GM12878 (cell line): ENCODE results near the gene GLP1R. TPM values are rescaled to one million over a fixed set of nuclear protein-coding genes. Genes with fewer than 3 reads are reported as not detected.
A peak's percentile ranks its signal among the peaks of the same experiment; 100 is the strongest.

Experiments used
- ATF7 ChIP-seq: fragments of 450-650 bp; IDR thresholded peaks from 2 replicates; pipeline ENCODE4 v1.6.1; 2016; ENCODE audit warnings: low read depth, mild to moderate bottlenecking
- BCL11A ChIP-seq: IDR thresholded peaks from 2 replicates; pipeline ENCODE4 v1.6.1; 2011; ENCODE audit warnings: low read depth, low read length
- BHLHE40 ChIP-seq, 2 experiments: fragments of 450-650 bp in 1 of 2; IDR thresholded peaks; 2 replicates each; pipeline ENCODE4 v1.6.1; 2011 to 2017; ENCODE audit warnings: low read depth in 2 of 2, borderline replicate concordance in 1 of 2, improper control_type of control experiment in 1 of 2, low read length in 1 of 2, mild to moderate bottlenecking in 1 of 2
- CBFB ChIP-seq: IDR thresholded peaks from 2 replicates; pipeline ENCODE4 v1.6.1; 2016; ENCODE audit warnings: antibody characterized with exemption, low read depth
- CREB1 ChIP-seq: IDR thresholded peaks from 2 replicates; pipeline ENCODE4 v1.6.1; 2012; ENCODE audit warnings: low read depth, mild to moderate bottlenecking, inconsistent platforms
- EP300 ChIP-seq, 2 experiments: fragments of 150-350 bp in 1 of 2; IDR thresholded peaks; 2 replicates each; pipeline ENCODE4 v1.6.1; 2011 to 2012; ENCODE audit warnings: low read depth in 2 of 2, low read length in 2 of 2, borderline replicate concordance in 1 of 2, improper control_type of control experiment in 1 of 2, inconsistent platforms in 1 of 2; ENCODE audit not compliant: control insufficient read depth in 1 of 2
- ESRRA ChIP-seq: IDR thresholded peaks from 2 replicates; pipeline ENCODE4 v1.6.1; 2012; ENCODE audit warnings: mild to moderate bottlenecking, low read length, improper control_type of control experiment
- GATAD2B ChIP-seq: fragments of 450-650 bp; conservative IDR thresholded peaks from 2 replicates; pipeline ENCODE4 v1.6.1; 2017; ENCODE audit warnings: low read depth, mild to moderate bottlenecking, moderate library complexity
- IKZF1 ChIP-seq: fragments of 450-650 bp; conservative IDR thresholded peaks from 2 replicates; pipeline ENCODE4 v1.6.1; 2017; ENCODE audit warnings: antibody characterized with exemption, mild to moderate bottlenecking
- IKZF2 ChIP-seq, 2 experiments: fragments of 450-650 bp; IDR thresholded peaks; 2 replicates each; pipeline ENCODE4 v1.6.1; 2017; ENCODE audit warnings: mild to moderate bottlenecking in 2 of 2, moderate library complexity in 2 of 2
- PAX5 ChIP-seq: IDR thresholded peaks from 2 replicates; pipeline ENCODE4 v1.6.1; 2011; ENCODE audit warnings: low read depth, low read length, borderline replicate concordance
- RCOR1 ChIP-seq: conservative IDR thresholded peaks from 2 replicates; pipeline ENCODE4 v1.6.1; 2012; ENCODE audit warnings: low read depth, low read length, improper control_type of control experiment
- TBL1XR1 ChIP-seq: IDR thresholded peaks from 2 replicates; pipeline ENCODE4 v1.6.1; 2012; ENCODE audit warnings: low read depth, low read length, improper control_type of control experiment
- YY1 ChIP-seq: IDR thresholded peaks from 2 replicates; pipeline ENCODE4 v1.6.1; 2011; ENCODE audit warnings: low read depth, mild to moderate bottlenecking, low read length
- polyA plus RNA-seq, 11 experiments: library from polyadenylated mRNA; depleted of rRNA in 4 of 11; unstranded in 6 of 11; stranded (reverse) in 5 of 11; fragments of >200 nt; fragmentation: Nextera tagmentation in 4 of 11; fragmentation: Illumina TruSeq in 1 of 11; extraction: Ambion mirVana in 4 of 11; extraction: Trizol in 1 of 11; gene quantifications; 1 replicate in 1 of 11; 2 replicates in 10 of 11; pipeline versions ENCODE4 v1.2.1 to v1.2.3, GENCODE V29; 2011 to 2016; ENCODE audit warnings: inconsistent platforms in 2 of 11, missing spikeins in 2 of 11, low read depth in 1 of 11
- total RNA-seq, 4 experiments: library from RNA; depleted of rRNA in 3 of 4; stranded (reverse); fragments of >200 nt in 3 of 4; fragmentation: Illumina TruSeq in 1 of 4; extraction: Trizol in 1 of 4; gene quantifications; 2 replicates each; pipeline versions ENCODE4 v1.2.1 to v1.2.3, GENCODE V29; 2013 to 2021
- TF ChIP-seq, protein P1 (sequence below): fragments of 450-650 bp; IDR thresholded peaks from 2 replicates; pipeline ENCODE4 v1.6.1; 2017; ENCODE audit warnings: mild to moderate bottlenecking, low read depth, inconsistent platforms; ENCODE audit not compliant: poor library complexity, severe bottlenecking
- TF ChIP-seq, protein P2 (sequence below): fragments of 450-650 bp; IDR thresholded peaks from 2 replicates; pipeline ENCODE4 v1.6.1; 2016; ENCODE audit warnings: mild to moderate bottlenecking
- TF ChIP-seq, protein P3 (sequence below): fragments of 450-650 bp; IDR thresholded peaks from 2 replicates; pipeline ENCODE4 v1.6.1; 2016; ENCODE audit warnings: mild to moderate bottlenecking

The GLP1R gene
- total and polyA plus RNA-seq, 10 of the 15 experiments (the other 5 are each of a cell fraction or from before 2014, with no cell fraction given): 0.01 TPM; not detected in 9

DNA sequence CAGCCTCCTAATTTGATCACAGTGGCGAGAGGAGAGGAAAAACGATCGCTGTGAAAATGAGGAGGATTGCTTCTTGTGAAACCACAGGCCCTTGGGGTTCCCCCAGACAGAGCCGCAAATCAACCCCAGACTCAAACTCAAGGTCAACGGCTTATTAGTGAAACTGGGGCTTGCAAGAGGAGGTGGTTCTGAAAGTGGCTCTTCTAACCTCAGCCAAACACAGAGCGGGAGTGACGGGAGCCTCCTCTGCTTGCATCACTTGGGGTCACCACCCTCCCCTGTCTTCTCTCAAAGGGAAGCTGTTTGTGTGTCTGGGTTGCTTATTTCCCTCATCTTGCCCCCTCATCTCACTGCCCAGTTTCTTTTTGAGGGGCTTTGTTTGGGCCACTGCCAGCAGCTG, 37.7 kb downstream of the GLP1R start (continued):
- peak; percentile 58 for TF ChIP-seq TBL1XR1
- TF ChIP-seq, protein P1, sequence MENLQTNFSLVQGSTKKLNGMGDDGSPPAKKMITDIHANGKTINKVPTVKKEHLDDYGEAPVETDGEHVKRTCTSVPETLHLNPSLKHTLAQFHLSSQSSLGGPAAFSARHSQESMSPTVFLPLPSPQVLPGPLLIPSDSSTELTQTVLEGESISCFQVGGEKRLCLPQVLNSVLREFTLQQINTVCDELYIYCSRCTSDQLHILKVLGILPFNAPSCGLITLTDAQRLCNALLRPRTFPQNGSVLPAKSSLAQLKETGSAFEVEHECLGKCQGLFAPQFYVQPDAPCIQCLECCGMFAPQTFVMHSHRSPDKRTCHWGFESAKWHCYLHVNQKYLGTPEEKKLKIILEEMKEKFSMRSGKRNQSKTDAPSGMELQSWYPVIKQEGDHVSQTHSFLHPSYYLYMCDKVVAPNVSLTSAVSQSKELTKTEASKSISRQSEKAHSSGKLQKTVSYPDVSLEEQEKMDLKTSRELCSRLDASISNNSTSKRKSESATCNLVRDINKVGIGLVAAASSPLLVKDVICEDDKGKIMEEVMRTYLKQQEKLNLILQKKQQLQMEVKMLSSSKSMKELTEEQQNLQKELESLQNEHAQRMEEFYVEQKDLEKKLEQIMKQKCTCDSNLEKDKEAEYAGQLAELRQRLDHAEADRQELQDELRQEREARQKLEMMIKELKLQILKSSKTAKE: peak; percentile 80
- TF ChIP-seq CREB1: peak; percentile 39; the same call in 1 of the 2 replicates
- peak; percentile 68; the same call in 1 of the 2 replicates for TF ChIP-seq BCL11A
- peak in 1 of 2 experiments; percentile 56; a peak in 2 of 4 replicates for TF ChIP-seq IKZF2 (IDR thresholded peaks at IDR 0.05)
- TF ChIP-seq IKZF1: peak; percentile 56; the same call in 1 of the 2 replicates
- no peak for TF ChIP-seq RCOR1
- TF ChIP-seq GATAD2B: 0 out of 2 replicates have a peak, but pooled peaks have one; percentile 22
- TF ChIP-seq PAX5: peak; percentile 46; the same call in 1 of the 2 replicates
- TF ChIP-seq, protein P2, sequence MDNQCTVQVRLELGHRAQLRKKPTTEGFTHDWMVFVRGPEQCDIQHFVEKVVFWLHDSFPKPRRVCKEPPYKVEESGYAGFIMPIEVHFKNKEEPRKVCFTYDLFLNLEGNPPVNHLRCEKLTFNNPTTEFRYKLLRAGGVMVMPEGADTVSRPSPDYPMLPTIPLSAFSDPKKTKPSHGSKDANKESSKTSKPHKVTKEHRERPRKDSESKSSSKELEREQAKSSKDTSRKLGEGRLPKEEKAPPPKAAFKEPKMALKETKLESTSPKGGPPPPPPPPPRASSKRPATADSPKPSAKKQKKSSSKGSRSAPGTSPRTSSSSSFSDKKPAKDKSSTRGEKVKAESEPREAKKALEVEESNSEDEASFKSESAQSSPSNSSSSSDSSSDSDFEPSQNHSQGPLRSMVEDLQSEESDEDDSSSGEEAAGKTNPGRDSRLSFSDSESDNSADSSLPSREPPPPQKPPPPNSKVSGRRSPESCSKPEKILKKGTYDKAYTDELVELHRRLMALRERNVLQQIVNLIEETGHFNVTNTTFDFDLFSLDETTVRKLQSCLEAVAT: peak; percentile 51; the same call in 1 of the 2 replicates
- peak; percentile 8 to 17; a peak in 1 of 4 replicates for TF ChIP-seq BHLHE40 (IDR thresholded peaks at IDR 0.05; ENCODE audit: borderline replicate concordance in 1 of 2, low read depth in 2 of 2, low read length in 1 of 2)
- TF ChIP-seq ATF7: peak; percentile 17; the same call in 1 of the 2 replicates
- TF ChIP-seq EP300 (IDR thresholded peaks at IDR 0.05; ENCODE audit: borderline replicate concordance in 1 of 2, control insufficient read depth in 1 of 2, low read depth in 2 of 2, low read length in 2 of 2): peak; percentile 17 to 38; a peak in 1 of 4 replicates
- peak; percentile 58; the same call in 1 of the 2 replicates for TF ChIP-seq ESRRA
- no peak for TF ChIP-seq YY1
- TF ChIP-seq, protein P3, sequence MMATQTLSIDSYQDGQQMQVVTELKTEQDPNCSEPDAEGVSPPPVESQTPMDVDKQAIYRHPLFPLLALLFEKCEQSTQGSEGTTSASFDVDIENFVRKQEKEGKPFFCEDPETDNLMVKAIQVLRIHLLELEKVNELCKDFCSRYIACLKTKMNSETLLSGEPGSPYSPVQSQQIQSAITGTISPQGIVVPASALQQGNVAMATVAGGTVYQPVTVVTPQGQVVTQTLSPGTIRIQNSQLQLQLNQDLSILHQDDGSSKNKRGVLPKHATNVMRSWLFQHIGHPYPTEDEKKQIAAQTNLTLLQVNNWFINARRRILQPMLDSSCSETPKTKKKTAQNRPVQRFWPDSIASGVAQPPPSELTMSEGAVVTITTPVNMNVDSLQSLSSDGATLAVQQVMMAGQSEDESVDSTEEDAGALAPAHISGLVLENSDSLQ: peak; percentile 54; the same call in 1 of the 2 replicates
- TF ChIP-seq CBFB: peak; percentile 73
